ENCODE results near the gene SUDS3. TPM values are rescaled to one million over a fixed set of nuclear protein-coding genes. Genes with fewer than 3 reads are reported as not detected.

SUDS3 gene
- total RNA-seq, 1 donor from 2014 or later: 44.8 TPM

DNA sequence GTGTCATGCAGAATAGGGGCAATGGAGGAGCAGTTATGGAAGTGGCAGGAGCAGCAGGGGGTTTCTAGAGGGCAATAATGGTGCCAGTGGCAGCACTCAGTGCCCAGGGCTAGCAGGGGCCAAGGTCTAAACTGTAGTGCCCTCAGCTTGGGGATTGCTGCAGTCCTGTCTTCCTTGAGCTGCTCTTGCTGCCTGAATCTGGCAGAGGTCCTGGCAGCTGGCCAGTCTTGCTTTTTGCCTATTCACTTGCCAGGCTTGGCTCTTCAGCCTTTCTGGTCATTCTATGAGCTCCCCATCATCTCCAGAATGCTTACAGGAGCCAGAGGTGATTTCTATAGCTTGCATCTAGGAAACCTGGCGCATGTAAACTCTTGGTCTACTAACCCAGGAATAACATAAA, 72.0 kb downstream of the SUDS3 start:
- TF ChIP-seq, protein P1, sequence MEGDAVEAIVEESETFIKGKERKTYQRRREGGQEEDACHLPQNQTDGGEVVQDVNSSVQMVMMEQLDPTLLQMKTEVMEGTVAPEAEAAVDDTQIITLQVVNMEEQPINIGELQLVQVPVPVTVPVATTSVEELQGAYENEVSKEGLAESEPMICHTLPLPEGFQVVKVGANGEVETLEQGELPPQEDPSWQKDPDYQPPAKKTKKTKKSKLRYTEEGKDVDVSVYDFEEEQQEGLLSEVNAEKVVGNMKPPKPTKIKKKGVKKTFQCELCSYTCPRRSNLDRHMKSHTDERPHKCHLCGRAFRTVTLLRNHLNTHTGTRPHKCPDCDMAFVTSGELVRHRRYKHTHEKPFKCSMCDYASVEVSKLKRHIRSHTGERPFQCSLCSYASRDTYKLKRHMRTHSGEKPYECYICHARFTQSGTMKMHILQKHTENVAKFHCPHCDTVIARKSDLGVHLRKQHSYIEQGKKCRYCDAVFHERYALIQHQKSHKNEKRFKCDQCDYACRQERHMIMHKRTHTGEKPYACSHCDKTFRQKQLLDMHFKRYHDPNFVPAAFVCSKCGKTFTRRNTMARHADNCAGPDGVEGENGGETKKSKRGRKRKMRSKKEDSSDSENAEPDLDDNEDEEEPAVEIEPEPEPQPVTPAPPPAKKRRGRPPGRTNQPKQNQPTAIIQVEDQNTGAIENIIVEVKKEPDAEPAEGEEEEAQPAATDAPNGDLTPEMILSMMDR (conservative IDR thresholded peaks at IDR 0.05): no peak

DNA sequence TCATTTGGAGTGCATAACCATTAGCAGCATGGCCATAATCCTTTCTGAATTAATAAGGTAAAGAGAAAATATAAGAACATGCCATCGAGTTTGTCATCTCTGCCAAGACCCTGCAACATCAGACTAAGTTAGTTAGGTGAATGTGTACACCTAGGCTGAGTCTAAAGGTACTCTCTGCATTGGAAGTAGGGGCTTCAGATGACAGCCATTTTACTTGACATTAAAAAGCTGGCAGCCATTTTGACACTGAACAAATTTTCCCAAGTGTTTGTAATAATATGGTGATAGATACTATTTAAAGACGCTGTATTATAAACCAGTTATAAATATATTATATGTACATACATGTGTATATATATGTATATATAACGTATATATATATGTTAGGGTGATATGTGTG, 79.0 kb downstream of the SUDS3 start:
- Mint-ChIP-seq H3K4me1 (no peaks in the 10 kb centered on the region), H3K27ac (ENCODE audit: unreplicated experiment) (no peak overlapping the region), H3K36me3 (ENCODE audit: low read depth) (no peaks in the 10 kb centered on the region), H3K9me3 (peaks cover 8% of the 10 kb centered on the region), H3K4me3 (no peak overlapping the region), H3K27me3 (ENCODE audit: low read depth) (peaks cover 5% of the 10 kb centered on the region)
- TF ChIP-seq, protein P1 (conservative IDR thresholded peaks at IDR 0.05): no peak
- no peak for DNase-seq (ENCODE audit: low read depth, low spot score)

More for the DNA sequence above, 72.0 kb downstream of the SUDS3 start:
- Mint-ChIP-seq H3K36me3 (ENCODE audit: low read depth) (no peaks in the 10 kb centered on the region), H3K27ac (ENCODE audit: unreplicated experiment) (no peak overlapping the region), H3K4me1 (no peaks in the 10 kb centered on the region), H3K27me3 (ENCODE audit: low read depth) (peaks cover 9% of the 10 kb centered on the region), H3K4me3 (no peak overlapping the region), H3K9me3 (peaks cover 2% of the 10 kb centered on the region)
- DNase-seq (ENCODE audit: low read depth, low spot score): no peak

DNA sequence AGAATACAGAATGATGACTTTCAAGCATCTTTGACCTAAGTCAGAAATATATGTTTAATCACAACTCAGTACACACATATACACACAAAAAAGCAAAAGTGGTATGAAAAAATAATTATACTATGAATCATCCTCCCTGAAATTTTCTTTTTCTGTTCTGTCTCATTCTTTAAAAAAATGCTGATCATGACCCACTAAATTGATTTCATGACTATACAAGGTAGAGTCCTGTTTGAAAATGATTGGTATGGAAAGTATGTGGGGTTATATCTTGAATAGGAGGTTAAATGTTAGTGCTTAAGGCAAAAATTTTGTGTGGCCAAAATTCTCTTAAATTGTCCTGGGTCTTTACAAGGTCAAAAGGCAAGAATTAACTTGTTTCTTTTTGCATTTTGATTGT, 80.4 kb downstream of the SUDS3 start:
- peaks cover 10% of the 10 kb centered on the region for H3K9me3 Mint-ChIP-seq
- no peak overlapping the region for H3K4me3 Mint-ChIP-seq
- no peaks in the 10 kb centered on the region for H3K27me3 Mint-ChIP-seq (ENCODE audit: low read depth)
- TF ChIP-seq, protein P1 (conservative IDR thresholded peaks at IDR 0.05): no peak
- peak overlapping the region; percentile 43 for H3K27ac Mint-ChIP-seq (ENCODE audit: unreplicated experiment)
- no peaks in the 10 kb centered on the region for H3K4me1 Mint-ChIP-seq
- no peak for DNase-seq (ENCODE audit: low read depth, low spot score)
- no peaks in the 10 kb centered on the region for H3K36me3 Mint-ChIP-seq (ENCODE audit: low read depth)

DNA sequence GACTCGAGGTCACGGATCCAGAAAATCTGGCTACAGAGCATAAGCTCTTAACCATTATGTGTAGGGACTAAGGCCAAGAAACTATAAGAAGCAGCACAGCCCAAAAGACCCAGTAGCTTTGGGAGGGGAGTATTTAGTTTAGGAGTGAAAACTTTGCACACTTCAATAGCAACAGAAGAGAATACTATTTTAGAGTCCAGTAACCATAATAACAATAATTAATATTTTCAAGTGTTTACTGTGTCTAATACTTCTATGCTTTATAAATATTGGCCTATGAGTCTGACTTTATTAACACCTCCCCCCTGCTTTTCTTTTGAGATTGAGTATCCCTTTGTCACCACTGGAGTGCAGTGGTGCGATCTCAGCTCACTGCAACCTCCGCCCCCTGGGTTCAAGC, 82.8 kb downstream of the SUDS3 start:
- no peaks in the 10 kb centered on the region for H3K27me3 Mint-ChIP-seq (ENCODE audit: low read depth)
- no peak overlapping the region for H3K4me3 Mint-ChIP-seq
- H3K27ac Mint-ChIP-seq (ENCODE audit: unreplicated experiment): no peak overlapping the region
- DNase-seq (ENCODE audit: low read depth, low spot score): no peak
- no peaks in the 10 kb centered on the region for H3K4me1 Mint-ChIP-seq
- peaks cover 10% of the 10 kb centered on the region for H3K9me3 Mint-ChIP-seq
- H3K36me3 Mint-ChIP-seq (ENCODE audit: low read depth): no peaks in the 10 kb centered on the region
- TF ChIP-seq, protein P1 (conservative IDR thresholded peaks at IDR 0.05): no peak

DNA sequence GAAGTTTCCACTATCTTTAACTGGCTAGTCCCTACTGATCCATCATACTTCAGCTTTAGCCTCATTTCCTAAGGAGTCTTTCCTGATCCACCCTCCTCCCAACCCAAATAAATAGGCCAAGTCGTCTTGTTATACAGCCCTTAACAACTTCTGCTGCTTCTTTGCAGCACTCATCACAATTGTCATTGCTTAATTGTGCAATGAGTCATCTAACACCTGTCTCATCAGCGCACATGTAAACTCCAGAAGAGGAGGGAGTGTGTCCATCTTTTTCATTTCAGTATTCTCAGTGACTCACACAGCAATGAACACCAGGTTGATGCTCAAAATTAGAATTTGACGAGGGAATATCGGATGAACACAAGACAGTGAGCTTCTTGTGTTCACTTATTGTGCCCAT, 87.3 kb downstream of the SUDS3 start:
- H3K27me3 Mint-ChIP-seq (ENCODE audit: low read depth): no peaks in the 10 kb centered on the region
- no peaks in the 10 kb centered on the region for H3K36me3 Mint-ChIP-seq (ENCODE audit: low read depth)
- H3K4me1 Mint-ChIP-seq: no peaks in the 10 kb centered on the region
- no peak overlapping the region for H3K27ac Mint-ChIP-seq (ENCODE audit: unreplicated experiment)
- peaks cover 5% of the 10 kb centered on the region for H3K9me3 Mint-ChIP-seq
- no peak for DNase-seq (ENCODE audit: low read depth, low spot score)
- TF ChIP-seq, protein P1 (conservative IDR thresholded peaks at IDR 0.05): no peak
- no peak overlapping the region for H3K4me3 Mint-ChIP-seq

DNA sequence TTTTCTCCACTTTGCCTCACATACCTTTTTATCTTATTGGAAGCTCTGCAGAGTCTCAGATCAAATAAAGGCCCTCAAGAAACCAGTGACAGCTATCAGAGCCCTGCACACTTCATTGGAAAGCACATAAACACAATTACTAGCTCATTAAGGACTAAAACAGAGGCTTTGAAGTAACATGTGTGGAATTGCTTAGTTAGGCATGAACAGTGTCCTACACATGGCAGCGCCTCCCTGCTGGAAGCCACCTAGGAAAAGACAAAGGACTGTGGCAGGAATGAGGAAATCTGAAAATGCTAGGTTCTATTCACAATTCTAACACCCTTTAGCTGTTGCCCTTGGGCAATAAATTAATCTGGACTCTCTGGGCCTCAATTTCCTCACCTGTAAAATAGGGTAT, 89.4 kb downstream of the SUDS3 start:
- H3K27me3 Mint-ChIP-seq (ENCODE audit: low read depth): no peaks in the 10 kb centered on the region
- H3K4me3 Mint-ChIP-seq: no peak overlapping the region
- TF ChIP-seq, protein P1 (conservative IDR thresholded peaks at IDR 0.05): no peak
- no peaks in the 10 kb centered on the region for H3K4me1 Mint-ChIP-seq
- peaks cover 2% of the 10 kb centered on the region for H3K9me3 Mint-ChIP-seq
- H3K36me3 Mint-ChIP-seq (ENCODE audit: low read depth): no peaks in the 10 kb centered on the region
- DNase-seq (ENCODE audit: low read depth, low spot score): no peak
- no peak overlapping the region for H3K27ac Mint-ChIP-seq (ENCODE audit: unreplicated experiment)
